Placental epithelial cell (primary cell): Measurements from ENCODE around the gene SOWAHD. TPM values are rescaled to one million over a fixed set of nuclear protein-coding genes. Genes with fewer than 3 reads are reported as not detected.

Experiments
- small RNA-seq: library from RNA; depleted of rRNA; stranded (forward); fragments of <200 nt; gene quantifications from one replicate; pipeline ENCODE3, GENCODE V24; 2012
- total RNA-seq: library from RNA; depleted of rRNA; stranded (reverse); fragments of >200 nt; gene quantifications from 2 replicates; pipeline ENCODE4 v1.2.3, GENCODE V29; 2012

Gene SOWAHD
- total RNA-seq, result not detected in 2 replicates

GRCh38 chrX:119757979-119758730 is at the start of gene SOWAHD:
Gene SOWAHD (plus strand): TSS chrX:119758588. CDS start chrX:119758668, 80 bp downstream.

GRCh38 chrX:119791437-119792231 is 33.2 kb downstream of the SOWAHD start, which contains the start of gene RPL39:
Gene RPL39 (minus strand): TSS chrX:119791630. CDS start chrX:119791576, 54 bp downstream.

Small RNAs within 50 kb of the gene (small RNA-seq; reads per million reads assigned to genes)
- gene SNORA69, result 0.20 reads per million

Other genes with a start within 250 kb of the SOWAHD start
- gene STEEP1, start 193.2 kb upstream of the SOWAHD start, total RNA-seq, result 21.0 and 33.8 TPM in 2 replicates
- gene UBE2A, start 184.0 kb upstream of the SOWAHD start, total RNA-seq, result 24.7 and 41.1 TPM in 2 replicates
- 2.8 and 3.5 TPM in 2 replicates for gene NKRF, start 152.2 kb upstream of the SOWAHD start, total RNA-seq
- 3.5 and 4.8 TPM in 2 replicates for gene SEPTIN6, start 65.4 kb upstream of the SOWAHD start, total RNA-seq
- gene RPL39, start 33.0 kb downstream of the SOWAHD start, total RNA-seq, result 1,157 and 1,530 TPM in 2 replicates
- gene UPF3B, start 94.4 kb downstream of the SOWAHD start, total RNA-seq, result 0.43 and 3.1 TPM in 2 replicates
- gene RNF113A, start 113.1 kb downstream of the SOWAHD start, total RNA-seq, result 13.7 and 20.0 TPM in 2 replicates
- 33.5 and 99.3 TPM in 2 replicates for gene NDUFA1, start 113.2 kb downstream of the SOWAHD start, total RNA-seq
- not detected in 2 replicates for gene AKAP14, start 137.3 kb downstream of the SOWAHD start, total RNA-seq
- gene NKAP, start 185.2 kb downstream of the SOWAHD start, total RNA-seq, result 3.9 and 4.3 TPM in 2 replicates